Measurements from ENCODE around the gene FOSB.

Gene FOSB

GRCh38 chr19:45442778-45443461 lies 24.9 kb upstream of the FOSB start:
- DNase-seq (ENCODE audit: low spot score), result no peak

GRCh38 chr19:45443462-45444317 lies 24.1 kb upstream of the FOSB start:
- DNase-seq (ENCODE audit: low spot score), result peak; percentile 97

GRCh38 chr19:45444318-45445041 lies 23.3 kb upstream of the FOSB start:
- DNase-seq (ENCODE audit: low spot score), result peak; percentile 75

- no peak for DNase-seq (ENCODE audit: low spot score)
Observed at GRCh38 chr19:45445139-45445538, 22.7 kb upstream of the FOSB start.

GRCh38 chr19:45446295-45446694 lies 21.5 kb upstream of the FOSB start:
- DNase-seq (ENCODE audit: low spot score), result no peak

GRCh38 chr19:45446944-45447343 lies 20.9 kb upstream of the FOSB start:
- no peak for DNase-seq (ENCODE audit: low spot score)

- DNase-seq (ENCODE audit: low spot score), result no peak
Observed at GRCh38 chr19:45448425-45448756, 19.4 kb upstream of the FOSB start.

- no peak for DNase-seq (ENCODE audit: low spot score)
Observed at GRCh38 chr19:45448887-45449299, 18.9 kb upstream of the FOSB start.

- no peak for DNase-seq (ENCODE audit: low spot score)
Observed at GRCh38 chr19:45450012-45450333, 17.8 kb upstream of the FOSB start.

GRCh38 chr19:45451131-45451849 lies 16.5 kb upstream of the FOSB start:
- DNase-seq (ENCODE audit: low spot score), result no peak

GRCh38 chr19:45451850-45452387 lies 15.9 kb upstream of the FOSB start:
- no peak for DNase-seq (ENCODE audit: low spot score)

GRCh38 chr19:45455707-45456499 lies 11.9 kb upstream of the FOSB start:
- peak; percentile 97 for DNase-seq (ENCODE audit: low spot score)

GRCh38 chr19:45456500-45456815 lies 11.3 kb upstream of the FOSB start:
- no peak for DNase-seq (ENCODE audit: low spot score)

- DNase-seq (ENCODE audit: low spot score), result no peak
Observed at GRCh38 chr19:45457776-45458175, 10.0 kb upstream of the FOSB start.

- no peak for DNase-seq (ENCODE audit: low spot score)
Observed at GRCh38 chr19:45460807-45461347, 6.9 kb upstream of the FOSB start.

GRCh38 chr19:45462174-45462573 lies 5.6 kb upstream of the FOSB start:
- DNase-seq (ENCODE audit: low spot score), result no peak

- DNase-seq (ENCODE audit: low spot score), result no peak
Observed at GRCh38 chr19:45463241-45463640, 4.6 kb upstream of the FOSB start.

GRCh38 chr19:45464274-45464673 lies 3.5 kb upstream of the FOSB start:
- DNase-seq (ENCODE audit: low spot score), result no peak

- no peak for DNase-seq (ENCODE audit: low spot score)
Observed at GRCh38 chr19:45464852-45465441, 2.8 kb upstream of the FOSB start.

- no peak for DNase-seq (ENCODE audit: low spot score)
Observed at GRCh38 chr19:45467115-45467455, 711 bp upstream of the FOSB start.

GRCh38 chr19:45468159-45468651 lies 409 bp downstream of the FOSB start:
- no peak for DNase-seq (ENCODE audit: low spot score)
